ENCODE measurements around the gene PPM1J. TPM values are rescaled to one million over a fixed set of nuclear protein-coding genes. Genes with fewer than 3 reads are reported as not detected.
A peak's percentile ranks its signal among the peaks of the same experiment; 100 is the strongest.

The PPM1J gene
- total and polyA plus RNA-seq, 9 of the 15 experiments (the other 6 are each of a cell fraction or from before 2014, with no cell fraction given): 0.25 to 10.5 (median 4.2) TPM

DNA sequence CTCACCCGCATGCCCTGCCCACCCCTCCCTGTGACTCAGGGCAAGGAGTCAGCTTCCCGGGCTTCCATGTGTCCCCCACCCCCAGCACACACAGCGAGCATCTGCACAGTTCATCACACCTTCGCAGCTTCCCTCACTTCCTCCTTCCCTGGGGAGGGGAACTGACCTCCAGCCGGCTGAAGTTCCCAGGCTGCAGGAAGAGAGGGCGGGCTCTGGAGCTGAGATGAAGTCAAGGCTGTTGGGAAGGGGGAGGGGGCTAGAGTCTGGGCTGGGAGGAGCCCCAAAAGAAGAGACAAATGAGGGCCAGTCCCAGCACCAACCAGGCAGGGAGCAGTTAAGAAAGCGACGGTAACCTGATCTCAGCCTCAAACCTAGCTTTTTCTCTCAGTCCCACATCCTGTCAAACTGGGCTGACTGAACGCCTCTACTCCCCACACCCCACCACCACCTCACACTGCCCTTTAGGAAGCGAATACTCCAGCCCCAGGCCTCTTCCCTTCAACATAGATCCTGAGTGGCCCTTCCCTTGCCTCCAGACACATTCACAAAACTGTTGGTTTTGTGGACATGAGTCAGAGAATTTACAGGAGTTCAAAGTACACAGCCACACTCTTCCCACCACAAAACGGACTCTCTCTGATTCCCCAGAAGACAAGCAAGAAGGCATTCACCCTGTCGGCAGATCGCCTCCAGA lies 10.1 kb downstream of the PPM1J start (continued):
- no peak for TF ChIP-seq ZNF395 (CRISPR knock-in tag; IDR thresholded peaks at IDR 0.05)
- TF ChIP-seq, protein P1, sequence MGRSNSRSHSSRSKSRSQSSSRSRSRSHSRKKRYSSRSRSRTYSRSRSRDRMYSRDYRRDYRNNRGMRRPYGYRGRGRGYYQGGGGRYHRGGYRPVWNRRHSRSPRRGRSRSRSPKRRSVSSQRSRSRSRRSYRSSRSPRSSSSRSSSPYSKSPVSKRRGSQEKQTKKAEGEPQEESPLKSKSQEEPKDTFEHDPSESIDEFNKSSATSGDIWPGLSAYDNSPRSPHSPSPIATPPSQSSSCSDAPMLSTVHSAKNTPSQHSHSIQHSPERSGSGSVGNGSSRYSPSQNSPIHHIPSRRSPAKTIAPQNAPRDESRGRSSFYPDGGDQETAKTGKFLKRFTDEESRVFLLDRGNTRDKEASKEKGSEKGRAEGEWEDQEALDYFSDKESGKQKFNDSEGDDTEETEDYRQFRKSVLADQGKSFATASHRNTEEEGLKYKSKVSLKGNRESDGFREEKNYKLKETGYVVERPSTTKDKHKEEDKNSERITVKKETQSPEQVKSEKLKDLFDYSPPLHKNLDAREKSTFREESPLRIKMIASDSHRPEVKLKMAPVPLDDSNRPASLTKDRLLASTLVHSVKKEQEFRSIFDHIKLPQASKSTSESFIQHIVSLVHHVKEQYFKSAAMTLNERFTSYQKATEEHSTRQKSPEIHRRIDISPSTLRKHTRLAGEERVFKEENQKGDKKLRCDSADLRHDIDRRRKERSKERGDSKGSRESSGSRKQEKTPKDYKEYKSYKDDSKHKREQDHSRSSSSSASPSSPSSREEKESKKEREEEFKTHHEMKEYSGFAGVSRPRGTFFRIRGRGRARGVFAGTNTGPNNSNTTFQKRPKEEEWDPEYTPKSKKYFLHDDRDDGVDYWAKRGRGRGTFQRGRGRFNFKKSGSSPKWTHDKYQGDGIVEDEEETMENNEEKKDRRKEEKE (IDR thresholded peaks at IDR 0.05; ENCODE audit: borderline replicate concordance in 1 of 2, control insufficient read depth in 1 of 2, low read depth in 2 of 2, low read length in 1 of 2): no peak
- TF ChIP-seq ZZZ3 (IDR thresholded peaks at IDR 0.05): no peak
- peak; percentile 94 for TF ChIP-seq SUPT5H (IDR thresholded peaks at IDR 0.05)
- TF ChIP-seq, protein P2, sequence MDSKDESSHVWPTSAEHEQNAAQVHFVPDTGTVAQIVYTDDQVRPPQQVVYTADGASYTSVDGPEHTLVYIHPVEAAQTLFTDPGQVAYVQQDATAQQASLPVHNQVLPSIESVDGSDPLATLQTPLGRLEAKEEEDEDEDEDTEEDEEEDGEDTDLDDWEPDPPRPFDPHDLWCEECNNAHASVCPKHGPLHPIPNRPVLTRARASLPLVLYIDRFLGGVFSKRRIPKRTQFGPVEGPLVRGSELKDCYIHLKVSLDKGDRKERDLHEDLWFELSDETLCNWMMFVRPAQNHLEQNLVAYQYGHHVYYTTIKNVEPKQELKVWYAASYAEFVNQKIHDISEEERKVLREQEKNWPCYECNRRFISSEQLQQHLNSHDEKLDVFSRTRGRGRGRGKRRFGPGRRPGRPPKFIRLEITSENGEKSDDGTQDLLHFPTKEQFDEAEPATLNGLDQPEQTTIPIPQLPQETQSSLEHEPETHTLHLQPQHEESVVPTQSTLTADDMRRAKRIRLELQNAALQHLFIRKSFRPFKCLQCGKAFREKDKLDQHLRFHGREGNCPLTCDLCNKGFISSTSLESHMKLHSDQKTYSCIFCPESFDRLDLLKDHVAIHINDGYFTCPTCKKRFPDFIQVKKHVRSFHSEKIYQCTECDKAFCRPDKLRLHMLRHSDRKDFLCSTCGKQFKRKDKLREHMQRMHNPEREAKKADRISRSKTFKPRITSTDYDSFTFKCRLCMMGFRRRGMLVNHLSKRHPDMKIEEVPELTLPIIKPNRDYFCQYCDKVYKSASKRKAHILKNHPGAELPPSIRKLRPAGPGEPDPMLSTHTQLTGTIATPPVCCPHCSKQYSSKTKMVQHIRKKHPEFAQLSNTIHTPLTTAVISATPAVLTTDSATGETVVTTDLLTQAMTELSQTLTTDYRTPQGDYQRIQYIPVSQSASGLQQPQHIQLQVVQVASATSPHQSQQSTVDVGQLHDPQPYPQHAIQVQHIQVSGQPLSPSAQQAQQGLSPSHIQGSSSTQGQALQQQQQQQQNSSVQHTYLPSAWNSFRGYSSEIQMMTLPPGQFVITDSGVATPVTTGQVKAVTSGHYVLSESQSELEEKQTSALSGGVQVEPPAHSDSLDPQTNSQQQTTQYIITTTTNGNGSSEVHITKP (IDR thresholded peaks at IDR 0.05; ENCODE audit: partially characterized antibody): peak; percentile 57
- TF ChIP-seq TRIM25 (IDR thresholded peaks at IDR 0.05; ENCODE audit: borderline replicate concordance): no peak
- TF ChIP-seq SRSF1 (IDR thresholded peaks at IDR 0.05; ENCODE audit: low read depth, low read length): no peak
- no peak for TF ChIP-seq MCM3 (IDR thresholded peaks at IDR 0.05)
- TF ChIP-seq L3MBTL2 (IDR thresholded peaks at IDR 0.05): peak; percentile 98
- no peak for TF ChIP-seq ZNF764 (CRISPR knock-in tag; IDR thresholded peaks at IDR 0.05; ENCODE audit: low read depth)
- TF ChIP-seq ZKSCAN8 (CRISPR knock-in tag; IDR thresholded peaks at IDR 0.05): no peak
- no peak for TF ChIP-seq MTF1 (CRISPR knock-in tag; IDR thresholded peaks at IDR 0.05; ENCODE audit: borderline replicate concordance)
- TF ChIP-seq TRIM24 (IDR thresholded peaks at IDR 0.05): 0 out of 4 replicates have a peak, but pooled peaks have one; percentile 30 to 36
- TF ChIP-seq, protein P3, sequence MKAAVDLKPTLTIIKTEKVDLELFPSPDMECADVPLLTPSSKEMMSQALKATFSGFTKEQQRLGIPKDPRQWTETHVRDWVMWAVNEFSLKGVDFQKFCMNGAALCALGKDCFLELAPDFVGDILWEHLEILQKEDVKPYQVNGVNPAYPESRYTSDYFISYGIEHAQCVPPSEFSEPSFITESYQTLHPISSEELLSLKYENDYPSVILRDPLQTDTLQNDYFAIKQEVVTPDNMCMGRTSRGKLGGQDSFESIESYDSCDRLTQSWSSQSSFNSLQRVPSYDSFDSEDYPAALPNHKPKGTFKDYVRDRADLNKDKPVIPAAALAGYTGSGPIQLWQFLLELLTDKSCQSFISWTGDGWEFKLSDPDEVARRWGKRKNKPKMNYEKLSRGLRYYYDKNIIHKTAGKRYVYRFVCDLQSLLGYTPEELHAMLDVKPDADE (conservative IDR thresholded peaks at IDR 0.05; ENCODE audit: control insufficient read depth, low read depth, low read length): peak; percentile 49; the same call in 1 of the 2 replicates
- no peak for TF ChIP-seq PHF21A (IDR thresholded peaks at IDR 0.05; ENCODE audit: borderline replicate concordance, low read depth)
- no peak; the same call in 1 of the 2 replicates for TF ChIP-seq TCF7 (IDR thresholded peaks at IDR 0.05; ENCODE audit: borderline replicate concordance)
